ENCODE results near the gene ABLIM3.
A peak's percentile ranks its signal among the peaks of the same experiment; 100 is the strongest.
"Not testable (repeated sequence)": the region's sequence is repeated elsewhere in the genome, so short reads cannot be mapped to it uniquely, and the experiment has no call there.

Gene ABLIM3

DNA sequence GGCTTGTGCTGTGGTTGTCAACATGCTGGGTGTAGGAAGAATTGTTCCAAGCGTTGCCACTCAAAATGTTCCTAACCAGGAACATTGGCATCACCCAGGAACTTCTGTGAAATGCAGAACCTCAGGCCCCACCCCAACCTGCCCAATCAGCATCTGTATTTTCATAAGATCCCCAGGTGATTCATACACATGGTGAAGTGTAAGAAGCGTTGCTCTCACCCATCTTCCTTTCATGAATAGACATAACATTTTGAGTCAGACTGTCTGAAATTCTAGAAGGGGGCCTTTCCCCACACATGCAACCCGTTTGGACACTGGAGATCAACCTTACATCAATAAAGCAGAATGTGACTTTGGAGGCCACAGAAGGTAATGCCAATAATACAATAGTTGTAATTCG is 121.0 kb downstream of the ABLIM3 start:
- no peak for DNase-seq

DNA sequence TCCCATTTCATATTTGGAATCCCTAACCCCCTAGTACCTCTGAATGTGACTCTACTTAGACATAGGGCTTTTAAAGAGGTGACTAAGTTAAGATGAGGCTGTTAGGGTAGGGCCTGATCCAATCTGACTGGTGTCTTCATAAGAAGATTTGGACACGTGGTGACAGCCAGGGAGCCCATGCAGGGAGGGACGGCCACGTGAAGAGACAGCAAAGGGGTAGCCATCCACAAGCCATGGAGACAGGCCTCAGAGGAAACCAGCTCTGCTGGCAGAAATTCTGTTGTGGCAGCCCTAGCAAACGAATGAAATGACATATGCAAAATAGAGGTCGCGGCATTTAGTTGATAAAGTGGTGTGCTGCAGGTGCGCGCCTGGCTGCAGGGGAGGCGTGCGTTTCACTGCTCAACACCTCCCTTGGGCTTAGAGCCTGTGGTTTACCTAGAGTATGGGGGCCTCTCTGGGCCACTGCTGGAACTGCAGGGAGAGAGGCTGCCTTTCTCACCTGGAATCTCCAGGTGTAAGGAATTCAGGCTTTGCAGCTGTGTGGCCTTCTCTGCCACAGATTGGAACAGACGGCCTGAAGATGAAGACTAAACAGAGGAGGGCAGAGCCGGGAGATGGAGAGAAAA is 123.3 kb downstream of the ABLIM3 start:
- DNase-seq = no peak

DNA sequence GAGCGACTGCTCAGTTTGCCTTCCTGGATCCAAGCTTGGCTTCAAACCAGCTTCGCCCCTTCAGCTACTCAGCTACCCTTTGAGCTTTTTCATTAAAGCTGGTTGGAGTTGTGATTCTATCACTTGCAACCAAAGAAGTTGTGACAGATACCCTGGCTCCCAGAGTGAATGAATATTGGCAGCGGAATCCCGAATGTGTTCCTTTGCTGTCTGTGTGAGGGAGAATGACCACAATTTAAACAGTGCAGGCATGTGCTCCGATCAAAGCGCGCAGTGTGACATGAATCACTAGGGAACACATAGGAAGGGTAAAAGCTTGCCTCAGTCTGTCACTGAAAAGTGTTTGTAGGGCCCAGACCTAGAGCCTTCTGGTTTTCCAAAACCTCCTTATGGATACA is 123.8 kb downstream of the ABLIM3 start:
- DNase-seq = no peak

DNA sequence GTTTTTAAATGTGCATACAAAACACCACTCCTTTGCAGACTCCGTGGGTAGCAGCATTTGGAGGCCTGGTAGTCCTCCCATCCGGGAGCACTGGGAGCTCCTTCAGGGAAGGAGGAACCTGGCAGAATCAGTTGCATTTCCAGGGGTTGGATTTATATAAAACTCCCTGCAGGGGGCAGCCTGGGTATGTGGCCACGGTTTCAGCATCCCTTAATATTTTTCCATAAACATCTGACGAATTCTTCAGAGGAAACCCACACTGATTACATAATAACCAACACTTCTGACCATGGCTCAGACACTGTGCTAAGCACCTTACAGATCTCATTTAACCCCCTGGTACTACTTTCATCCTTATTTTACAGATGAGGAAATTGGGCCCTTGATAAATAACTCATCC is 124.3 kb downstream of the ABLIM3 start:
- no peak for DNase-seq

DNA sequence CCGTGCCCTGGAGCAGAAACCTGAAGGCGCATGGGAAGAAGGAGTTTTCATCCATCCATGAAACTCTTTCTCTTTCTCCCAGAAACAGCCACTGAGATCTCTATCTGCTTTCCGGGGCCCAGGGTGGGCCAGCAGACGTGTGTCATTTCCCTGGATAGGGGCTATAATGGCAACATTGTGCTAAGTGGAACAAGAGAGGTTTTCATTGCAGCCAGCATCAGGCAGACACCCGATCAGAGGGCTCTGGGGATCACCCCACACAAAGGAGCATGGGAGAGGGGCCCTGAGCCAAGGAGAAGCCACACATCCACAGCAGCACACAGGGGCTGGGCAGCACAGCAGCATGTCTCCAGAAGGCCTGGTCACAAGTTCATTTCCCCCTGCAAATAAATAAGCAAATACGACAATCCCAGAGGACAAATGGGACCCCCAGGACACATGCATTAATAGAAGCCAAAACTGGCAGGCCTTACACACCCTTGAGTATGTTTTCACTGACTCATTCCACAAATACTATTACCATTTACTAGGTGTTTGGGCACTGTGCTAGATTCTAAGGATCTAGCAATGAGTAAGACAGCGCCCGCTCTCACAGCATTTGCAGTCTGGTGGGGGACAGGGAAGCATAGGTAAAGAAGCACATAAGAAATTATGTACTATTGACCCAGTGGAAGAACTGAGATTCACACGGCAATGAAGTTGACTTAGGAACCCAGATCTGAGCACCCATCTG is 126.1 kb downstream of the ABLIM3 start:
- no peak for DNase-seq

DNA sequence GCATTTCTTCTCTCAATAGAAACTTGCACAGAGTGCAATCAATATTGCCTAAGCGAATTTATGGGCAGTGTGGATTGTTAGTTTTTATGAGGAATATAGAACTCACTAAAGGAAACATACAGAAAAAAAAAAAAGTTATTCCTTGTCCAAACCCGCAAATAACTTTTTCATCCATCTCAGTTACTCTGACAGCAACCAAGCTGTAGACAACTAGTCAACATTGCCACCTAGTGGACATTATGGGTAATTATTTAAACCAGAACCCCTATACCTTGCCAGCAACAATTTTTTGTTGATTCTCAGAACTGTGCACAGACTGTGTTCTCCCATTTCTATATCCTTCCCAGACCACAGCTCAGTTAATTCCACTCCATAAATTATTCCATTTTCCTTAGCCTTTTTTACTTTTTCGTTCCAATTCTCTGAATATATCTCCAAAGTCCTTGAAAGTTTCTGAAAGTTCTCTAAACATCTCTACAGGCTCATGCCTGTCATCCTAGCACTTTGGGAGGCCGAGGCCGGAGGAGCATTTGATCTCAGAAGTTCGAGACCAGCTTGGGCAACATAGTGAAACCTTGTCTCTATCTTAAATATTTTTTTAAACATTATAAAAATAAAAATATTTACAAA is 127.8 kb downstream of the ABLIM3 start:
- DNase-seq = peak; percentile 51

DNA sequence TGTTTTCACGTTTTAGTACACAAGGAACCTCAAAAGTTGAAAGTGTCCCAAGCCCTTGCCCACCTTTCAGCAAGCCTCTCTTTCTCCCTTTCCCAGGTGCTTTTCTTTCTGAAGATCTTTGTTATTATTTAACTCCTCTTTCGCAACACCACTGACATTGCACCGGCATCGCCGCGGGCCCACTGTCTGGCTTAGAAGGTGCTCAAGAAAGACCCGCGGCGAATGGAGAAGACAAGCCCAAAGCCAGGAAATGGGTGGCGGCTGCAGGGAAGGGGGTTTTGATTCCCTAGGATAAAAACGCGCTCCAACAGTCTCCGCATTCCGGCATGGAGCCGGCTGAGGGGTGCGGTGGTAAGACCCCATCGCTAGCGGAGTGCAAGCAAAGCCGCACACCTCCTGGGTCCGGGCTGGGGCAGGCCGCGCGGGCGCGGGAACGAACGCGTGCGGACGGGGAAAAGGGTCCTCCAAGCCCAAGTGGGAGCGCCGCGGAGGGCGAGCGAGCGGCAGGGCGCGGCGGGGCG is 130.0 kb downstream of the ABLIM3 start:
- DNase-seq = no peak

DNA sequence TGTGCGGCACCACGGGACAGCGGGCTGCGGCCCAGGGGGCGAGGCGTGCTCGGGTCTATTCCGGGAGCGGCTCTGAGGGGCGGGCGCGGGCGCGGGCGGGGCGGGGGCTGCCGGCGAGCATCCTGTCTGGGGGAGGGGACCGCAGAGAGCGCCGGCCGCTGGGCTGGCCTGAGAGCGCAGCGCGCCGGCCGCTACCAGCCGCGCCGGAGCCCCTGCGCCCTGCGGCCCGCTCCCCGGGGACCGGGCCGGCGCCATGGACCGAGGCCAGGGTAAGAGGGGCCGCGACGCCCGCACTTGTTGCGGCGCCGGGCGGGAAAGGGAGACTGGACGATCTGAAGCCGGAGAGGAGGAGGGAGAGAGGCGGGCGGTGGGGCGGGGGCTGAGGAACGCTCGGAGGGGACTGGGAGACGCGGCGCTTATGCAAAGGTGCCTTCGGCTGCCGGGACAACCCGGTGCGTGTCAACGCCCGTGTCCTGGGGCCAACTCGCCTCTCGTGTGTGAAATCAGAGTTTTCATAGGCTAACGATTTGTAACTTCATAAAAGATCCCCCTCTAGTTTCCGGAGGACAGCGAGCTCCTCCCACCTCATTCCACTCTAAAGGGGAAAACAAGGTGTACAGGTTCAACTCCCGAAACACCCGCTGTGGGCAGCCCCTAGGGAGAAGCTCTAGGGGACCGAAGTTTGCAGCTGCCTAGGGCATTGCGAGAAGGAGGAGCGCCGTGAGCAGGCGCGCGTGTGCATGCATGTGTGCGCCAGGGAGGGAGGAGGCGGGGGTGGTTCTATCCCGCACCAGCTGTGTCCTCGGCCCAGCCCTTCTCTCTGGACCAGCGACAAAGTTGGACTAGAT is 130.6 kb downstream of the ABLIM3 start, which contains the start of gene AFAP1L1:
Gene AFAP1L1 (plus strand): TSS at position 144 of the 848 bp plus-strand sequence. CDS start 110 bp downstream, at position 254.
- no peak for DNase-seq

DNA sequence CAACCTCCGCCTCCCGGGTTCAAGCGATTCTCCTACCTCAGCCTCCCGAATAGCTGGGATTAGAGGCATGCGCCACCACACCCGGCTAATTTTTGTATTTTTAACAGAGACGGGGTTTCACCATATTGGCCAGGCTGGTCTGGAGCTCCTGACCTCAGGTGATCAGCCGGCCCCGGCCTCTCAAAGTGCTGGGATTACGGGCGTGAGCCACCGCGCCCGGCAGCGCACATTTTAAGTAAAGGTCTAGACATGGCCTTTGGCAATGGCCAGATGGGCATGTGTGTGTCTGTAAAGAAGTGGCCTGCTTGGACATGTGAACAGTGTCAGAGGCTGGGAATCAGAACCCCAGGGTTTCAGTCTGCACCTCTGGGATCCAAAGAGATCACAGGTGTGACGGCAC is 131.5 kb downstream of the ABLIM3 start:
- DNase-seq = not testable (repeated sequence)

DNA sequence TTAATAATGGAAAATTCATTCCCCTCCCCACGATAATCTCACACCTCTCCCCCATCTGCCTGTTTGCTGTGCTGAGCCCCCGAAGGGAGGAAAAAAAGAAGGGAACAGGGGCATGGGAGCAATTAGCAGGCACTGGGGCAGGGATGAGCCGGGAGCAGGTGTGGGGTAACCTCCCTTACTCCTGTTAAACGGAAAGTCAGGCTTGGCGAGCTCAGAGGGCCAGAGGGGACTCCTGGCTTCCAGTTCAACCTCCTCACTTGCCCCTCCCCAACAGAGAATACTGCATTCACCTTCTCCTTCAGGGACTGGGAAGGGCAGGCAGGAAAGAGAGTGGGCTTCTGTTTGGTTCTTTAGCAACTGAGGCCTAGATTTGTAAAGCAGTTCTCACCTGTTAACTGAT is 131.9 kb downstream of the ABLIM3 start:
- DNase-seq = no peak

DNA sequence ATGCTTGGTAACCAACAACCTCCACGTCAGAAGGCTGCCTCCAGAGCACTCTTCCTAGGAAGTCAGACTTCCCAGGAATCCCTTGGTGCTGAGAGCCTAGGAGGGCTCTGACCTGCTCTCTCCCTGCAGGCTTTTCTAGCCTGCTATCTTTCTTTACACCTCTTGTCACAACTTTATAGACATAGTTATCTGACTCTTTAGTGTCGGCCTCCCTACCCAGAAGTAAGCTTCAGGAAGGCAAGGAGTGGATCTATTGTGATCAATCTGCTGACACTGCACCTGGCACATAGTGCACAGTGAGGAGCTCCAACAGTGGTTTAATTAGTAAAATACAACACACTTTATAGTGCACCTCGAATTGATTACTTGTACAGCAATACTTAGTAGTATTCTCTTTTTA is 132.7 kb downstream of the ABLIM3 start:
- DNase-seq = no peak

DNA sequence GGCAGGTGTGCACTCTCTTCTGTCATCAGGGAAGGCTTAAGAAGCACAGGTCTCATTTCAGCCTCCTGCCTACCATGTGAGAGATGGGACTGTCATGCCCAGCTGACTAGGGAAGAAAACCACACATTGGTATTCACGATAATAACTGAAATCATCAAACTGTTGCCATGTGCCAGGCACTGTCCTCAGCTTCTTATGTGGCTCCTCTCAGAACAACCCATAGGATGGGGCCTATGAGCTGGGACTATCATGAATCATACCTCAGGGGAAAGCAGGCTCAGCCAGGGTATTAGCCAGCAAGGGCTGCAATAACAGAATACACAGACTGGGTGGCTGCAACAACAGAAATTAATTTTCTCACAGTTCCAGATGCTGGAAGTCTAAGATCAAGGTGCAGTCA is 133.6 kb downstream of the ABLIM3 start:
- no peak for DNase-seq

DNA sequence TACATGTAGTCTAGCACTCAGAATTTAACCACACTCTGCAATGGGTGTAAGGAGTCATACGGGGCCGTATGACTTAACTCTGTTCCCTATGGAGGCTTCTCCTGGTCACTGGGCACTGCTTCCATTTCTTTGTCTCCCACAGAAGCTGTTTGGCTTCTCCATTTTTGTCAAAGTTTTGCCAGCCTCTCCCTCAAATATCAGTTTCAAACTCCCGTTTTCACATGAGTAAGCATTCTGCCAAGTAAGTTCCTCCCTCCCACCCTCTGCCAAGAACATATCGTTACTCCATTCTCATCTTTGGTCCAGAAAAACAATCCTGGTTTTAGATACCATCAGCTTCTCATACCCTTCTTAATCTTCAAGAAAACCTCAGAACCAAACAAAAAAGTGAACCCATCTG is 136.5 kb downstream of the ABLIM3 start:
- DNase-seq = no peak

DNA sequence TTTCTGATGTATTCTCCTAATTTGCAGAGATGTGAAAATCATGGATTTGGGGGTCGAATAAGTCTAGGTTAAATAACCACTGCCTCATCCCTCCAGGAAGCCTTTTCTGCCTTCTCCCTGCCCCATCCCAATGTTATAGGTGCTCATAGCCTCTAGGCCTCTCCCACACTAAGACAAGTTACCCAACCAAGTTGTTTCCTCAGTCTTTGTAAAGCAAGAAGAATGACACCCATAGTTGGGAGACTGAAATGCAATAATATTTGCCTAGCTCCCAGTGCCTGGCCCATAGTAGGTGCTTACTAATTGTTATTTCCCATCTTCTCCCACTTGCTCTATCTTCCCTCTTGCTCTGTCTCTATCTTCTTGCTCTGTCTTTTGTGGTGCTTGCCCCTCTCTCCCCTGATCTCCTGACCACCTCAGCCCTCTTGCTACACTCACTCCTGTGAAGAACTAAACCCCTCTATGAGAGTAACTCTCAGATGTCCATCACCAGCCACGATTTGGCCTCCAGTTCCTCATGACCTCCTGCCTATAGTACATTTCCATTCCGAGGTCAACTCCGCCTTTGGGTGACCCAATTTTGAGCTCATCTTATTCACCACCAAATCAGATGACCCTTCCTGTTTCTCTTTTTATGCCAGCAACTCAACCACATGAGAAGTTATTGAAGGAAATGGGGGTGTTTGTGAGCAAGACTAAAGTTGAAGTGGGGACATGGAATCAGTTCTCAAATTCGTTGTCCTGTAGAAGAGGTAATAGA is 137.3 kb downstream of the ABLIM3 start:
- DNase-seq = no peak

DNA sequence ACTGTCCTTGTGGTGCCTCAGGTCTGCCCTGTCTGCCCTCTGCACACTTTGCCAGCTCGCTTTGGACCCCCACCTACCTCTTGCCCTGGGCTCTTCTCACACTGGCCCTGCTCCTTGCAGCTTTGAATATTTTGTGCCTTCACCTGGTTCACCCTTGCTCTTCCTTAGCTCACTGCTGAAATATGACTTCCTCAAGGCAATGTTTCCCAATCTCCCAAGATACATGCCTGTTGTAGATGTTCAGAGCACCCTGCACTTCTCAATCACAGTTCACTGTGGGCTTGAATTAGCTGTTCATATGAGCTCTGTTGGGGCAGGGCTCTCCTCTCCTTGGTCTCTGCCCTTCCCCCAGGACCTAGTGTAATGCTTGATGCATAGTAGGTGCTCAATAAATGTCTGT is 138.4 kb downstream of the ABLIM3 start:
- DNase-seq = no peak

DNA sequence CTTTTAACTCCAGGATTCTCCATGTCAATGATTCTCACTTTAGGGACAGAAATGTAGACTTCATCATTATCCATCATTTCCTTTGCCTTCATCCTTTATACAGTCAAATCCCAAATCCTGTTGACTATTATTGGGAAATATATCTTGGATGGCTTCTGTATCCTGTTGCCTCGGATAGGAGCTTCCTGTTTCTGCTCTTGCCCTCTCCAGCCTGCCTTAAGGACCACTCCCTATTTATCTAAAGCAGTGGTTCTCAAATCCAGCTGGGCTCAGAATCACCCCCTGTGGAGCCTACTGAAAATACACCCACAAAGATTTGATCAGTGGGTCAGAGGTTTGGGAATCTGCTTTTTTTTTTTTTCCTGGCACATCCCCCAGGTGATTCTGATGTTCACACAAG is 138.8 kb downstream of the ABLIM3 start:
- DNase-seq = no peak

DNA sequence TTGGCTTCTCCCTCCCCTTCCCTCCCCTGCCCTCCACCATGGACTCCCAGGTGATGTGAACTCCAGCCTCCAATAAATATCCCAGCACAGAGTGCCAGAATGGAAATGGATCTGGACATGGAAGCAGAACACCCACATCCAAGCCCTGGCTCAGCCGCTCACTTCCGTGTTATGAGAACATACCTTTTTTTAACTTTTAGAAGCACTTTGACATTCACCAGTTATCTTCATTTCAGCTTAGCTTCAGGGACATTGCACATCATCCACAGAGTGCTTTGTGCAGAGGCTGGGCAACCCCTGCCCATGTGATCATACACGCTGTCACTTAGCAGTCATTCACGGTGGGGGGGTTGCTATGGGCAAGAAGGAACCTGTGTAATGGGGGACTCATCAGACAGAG is 139.5 kb downstream of the ABLIM3 start:
- no peak for DNase-seq

DNA sequence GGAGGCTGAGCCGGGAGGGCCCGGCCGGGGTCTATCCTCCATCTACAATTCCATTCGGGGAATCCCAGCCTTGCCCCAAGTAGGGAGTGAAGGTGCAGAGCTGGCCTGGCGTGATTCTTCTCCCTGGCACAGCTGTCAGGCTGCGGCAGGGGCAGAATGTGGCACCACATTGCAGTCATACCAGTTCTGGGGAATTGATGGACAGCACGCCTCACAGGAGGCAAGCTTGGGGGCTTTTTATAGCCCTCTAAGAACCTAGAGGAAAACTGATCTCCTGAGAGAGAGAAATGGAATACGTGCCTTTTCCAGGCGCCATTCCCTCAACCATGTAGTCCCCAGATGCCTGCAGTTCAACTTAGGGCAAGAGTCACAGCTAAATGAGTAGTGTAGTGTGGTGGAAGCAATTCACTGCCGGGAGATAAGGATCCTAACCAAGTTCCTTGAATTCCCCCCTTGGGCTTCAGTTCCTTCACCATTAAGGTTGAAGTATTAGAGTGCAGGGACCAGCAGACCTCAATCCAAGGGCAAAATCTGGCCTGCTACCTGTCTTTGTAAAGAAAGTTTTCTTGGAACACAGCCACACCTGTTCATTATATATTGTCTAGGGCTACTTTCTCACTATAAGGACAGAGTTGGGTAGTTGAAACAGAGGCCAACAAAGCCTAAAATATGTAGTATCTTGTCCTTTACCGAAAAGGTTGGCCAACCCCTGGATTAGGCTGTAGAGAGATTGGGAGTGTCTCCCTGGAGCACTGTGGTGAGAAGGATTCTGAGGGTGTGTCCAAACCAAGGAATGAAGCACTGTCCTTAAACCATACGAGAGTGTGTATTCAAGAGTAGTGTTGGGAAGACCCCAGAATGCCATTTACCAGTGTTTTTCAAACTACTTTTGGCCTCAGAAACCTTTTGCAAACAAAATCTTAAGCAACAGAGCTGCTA is 141.0 kb downstream of the ABLIM3 start:
- DNase-seq = no peak

DNA sequence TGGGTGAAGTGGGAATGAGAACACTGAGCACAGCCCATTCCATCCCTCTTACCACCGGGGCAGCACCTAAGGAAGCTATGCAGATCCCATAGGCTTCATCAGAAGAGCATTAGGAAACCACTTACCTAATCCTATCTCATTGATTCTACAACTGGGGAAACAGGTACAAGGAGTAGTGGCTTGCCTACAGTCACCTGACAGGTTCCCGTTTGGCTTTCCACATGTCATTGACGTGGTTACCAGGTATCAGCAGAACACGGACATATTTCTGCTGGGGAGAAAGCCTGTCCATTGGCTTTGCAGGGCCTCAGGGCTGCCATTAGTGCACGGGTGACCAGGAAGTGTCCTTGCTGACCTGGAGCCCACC is 141.7 kb downstream of the ABLIM3 start:
- DNase-seq = no peak

DNA sequence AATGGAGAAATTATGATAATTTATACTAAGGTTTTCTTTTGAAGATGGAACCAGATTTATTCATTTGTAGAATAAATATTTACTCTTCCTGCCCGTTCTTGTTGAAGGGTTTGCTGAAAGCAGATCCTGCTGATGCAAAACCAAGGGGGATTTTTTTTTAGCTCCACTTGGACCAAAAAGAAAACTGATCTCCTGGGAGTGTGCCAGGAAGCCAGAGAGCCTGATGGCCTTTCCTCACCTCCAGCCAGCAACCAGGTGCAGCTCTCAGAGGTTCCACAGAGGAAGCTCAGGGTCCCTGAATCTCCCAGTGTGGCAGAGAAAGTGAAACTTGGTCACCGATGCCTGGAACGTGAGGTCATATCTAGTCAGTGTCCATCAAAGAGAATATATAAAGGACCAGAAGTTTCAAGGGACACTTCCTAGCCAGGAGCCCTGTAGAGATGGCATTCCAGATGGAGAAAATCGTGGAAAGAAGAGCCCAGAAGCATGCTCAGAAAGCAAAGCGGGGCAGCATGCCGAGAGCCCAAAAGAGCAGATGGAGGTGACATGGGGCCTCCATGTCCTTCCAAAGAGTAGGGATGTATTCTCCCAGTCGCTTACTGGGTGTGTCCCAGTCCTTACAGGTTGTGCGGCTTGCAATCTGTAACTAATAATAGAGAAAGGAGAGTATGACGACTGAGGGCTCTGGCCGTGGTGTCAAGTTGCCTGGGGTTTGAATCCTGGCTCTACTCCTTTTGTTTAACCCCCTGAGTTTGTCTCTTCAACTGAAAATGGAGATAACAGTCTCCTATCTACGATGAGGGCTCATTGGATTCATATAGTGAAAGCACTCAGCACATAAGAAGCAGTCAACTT is 142.6 kb downstream of the ABLIM3 start:
- DNase-seq = no peak

All from NCI-H1694 (cell line).